ENCODE data around the gene RECQL5. TPM values are rescaled to one million over a fixed set of nuclear protein-coding genes. Genes with fewer than 3 reads are reported as not detected.

The RECQL5 gene
- polyA plus RNA-seq, 1 donor, result 51.9 TPM

DNA sequence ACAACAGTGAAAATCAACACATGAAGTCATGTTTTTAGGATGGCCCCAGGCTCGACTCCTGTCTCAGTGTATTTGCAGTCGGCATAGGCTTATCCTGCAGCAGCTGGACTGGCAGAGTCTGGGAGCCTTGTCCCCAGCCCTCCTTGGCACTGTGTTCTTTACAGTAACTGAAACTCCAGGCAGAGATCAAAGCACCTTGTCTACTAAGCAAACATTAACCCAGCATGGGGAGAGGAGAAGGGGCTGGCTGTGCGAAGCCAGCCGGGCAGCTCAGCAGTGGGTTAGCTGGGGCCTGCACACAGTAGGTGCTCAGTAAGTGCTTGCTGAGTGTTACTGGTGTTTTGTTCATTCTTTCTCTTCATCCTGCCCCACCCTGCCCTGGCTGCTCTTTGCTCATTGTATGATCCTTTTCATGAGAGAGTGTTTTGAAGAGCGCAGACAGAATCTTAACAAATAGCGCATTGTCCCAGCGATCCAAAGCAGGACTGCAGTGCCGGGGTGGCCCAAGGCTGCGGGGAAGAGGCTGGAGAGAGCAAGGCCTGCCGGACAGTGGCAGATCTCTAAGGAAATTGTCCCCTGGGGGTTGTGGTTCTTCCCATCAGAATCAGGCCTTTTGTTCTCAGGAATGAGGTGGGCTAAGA, 30.8 kb upstream of the RECQL5 start:
- H3K36me3 ChIP-seq (ENCODE audit: control insufficient read depth, insufficient read depth, low read length), result peaks cover 65% of the 10 kb centered on the region
- peak overlapping the region; percentile 99 for H3K27ac ChIP-seq (ENCODE audit: low read length)
- H3K4me3 ChIP-seq (ENCODE audit: low read length), result no peak overlapping the region
- no CpG with 5 or more reads among the region's 10 CpGs for WGBS (ENCODE audit: insufficient coverage, low lambda C conversion rate)
- H3K4me1 ChIP-seq (ENCODE audit: control insufficient read depth, insufficient read depth, low read length), result peaks cover 54% of the 10 kb centered on the region
- H3K27me3 ChIP-seq (ENCODE audit: control insufficient read depth, insufficient read depth, low read length), result no peaks in the 10 kb centered on the region
- peaks cover 7% of the 10 kb centered on the region for H3K9me3 ChIP-seq (ENCODE audit: control insufficient read depth, low read depth, low read length)
- peak in 1 of 2 donors; percentile 82 for DNase-seq

DNA sequence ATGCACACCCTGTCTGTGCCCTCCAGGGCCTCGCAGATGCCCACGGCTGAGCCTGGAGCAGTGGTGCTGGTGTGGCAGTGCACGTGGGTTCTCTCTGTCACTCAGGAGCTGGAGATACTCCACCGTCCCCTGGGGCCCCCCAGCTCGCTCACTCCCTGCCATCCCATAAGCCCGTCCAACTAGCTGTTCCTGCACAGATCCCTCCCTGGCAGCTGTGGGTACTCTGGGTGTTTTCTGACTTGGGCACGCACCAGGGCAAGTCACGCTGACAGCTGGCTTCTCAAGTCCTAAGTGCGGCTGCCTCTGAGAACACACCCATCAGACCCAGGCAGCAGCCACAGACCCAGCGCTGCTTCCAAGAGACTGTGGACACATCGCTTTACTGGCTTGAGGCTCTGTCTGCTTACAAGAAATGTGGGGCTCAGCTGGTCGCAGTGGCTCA, 28.9 kb upstream of the RECQL5 start:
- H3K27me3 ChIP-seq (ENCODE audit: control insufficient read depth, insufficient read depth, low read length), result no peaks in the 10 kb centered on the region
- WGBS (ENCODE audit: insufficient coverage, low lambda C conversion rate), result no CpG with 5 or more reads among the region's 12 CpGs
- DNase-seq, result no peak
- peaks cover 64% of the 10 kb centered on the region for H3K36me3 ChIP-seq (ENCODE audit: control insufficient read depth, insufficient read depth, low read length)
- no peak overlapping the region for H3K27ac ChIP-seq (ENCODE audit: low read length)
- H3K9me3 ChIP-seq (ENCODE audit: control insufficient read depth, low read depth, low read length), result peaks cover 7% of the 10 kb centered on the region
- no peak overlapping the region for H3K4me3 ChIP-seq (ENCODE audit: low read length)
- peaks cover 48% of the 10 kb centered on the region for H3K4me1 ChIP-seq (ENCODE audit: control insufficient read depth, insufficient read depth, low read length)

DNA sequence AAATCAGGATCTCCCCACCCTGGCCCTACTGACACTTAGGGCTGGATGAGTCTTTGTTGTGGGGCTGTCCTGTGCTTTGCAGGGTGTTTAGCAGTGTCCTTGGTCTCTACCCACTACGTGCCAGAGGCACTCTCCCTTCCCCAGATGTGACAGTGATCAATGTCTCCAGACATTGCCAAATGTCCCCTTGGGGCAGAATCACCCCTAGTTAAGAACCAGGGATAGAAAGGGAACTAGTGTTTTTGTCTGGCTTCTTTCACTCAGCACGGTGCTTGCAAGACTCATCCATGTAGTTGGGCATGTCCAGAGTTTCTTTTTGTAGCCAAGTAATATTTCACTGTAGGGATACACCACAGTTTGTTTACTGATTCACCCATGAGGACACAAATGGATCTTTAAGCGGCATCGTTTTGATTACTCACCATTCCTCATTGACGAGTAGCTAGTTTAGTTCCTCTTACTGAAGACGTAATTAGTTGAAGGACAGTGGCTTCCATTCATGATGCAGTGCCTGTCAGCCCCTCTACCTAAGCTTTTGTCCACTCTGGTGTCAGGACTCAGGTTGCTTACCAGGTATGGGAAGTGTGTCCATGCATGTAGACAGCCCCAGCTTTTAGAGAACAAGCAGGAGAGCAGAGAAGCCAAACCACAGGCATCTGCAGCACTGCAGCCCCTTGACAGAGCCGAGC, 28.3 kb upstream of the RECQL5 start:
- peaks cover 63% of the 10 kb centered on the region for H3K36me3 ChIP-seq (ENCODE audit: control insufficient read depth, insufficient read depth, low read length)
- H3K9me3 ChIP-seq (ENCODE audit: control insufficient read depth, low read depth, low read length), result peaks cover 7% of the 10 kb centered on the region
- no peak for DNase-seq
- no CpG with 5 or more reads among the region's 7 CpGs for WGBS (ENCODE audit: insufficient coverage, low lambda C conversion rate)
- H3K4me3 ChIP-seq (ENCODE audit: low read length), result no peak overlapping the region
- H3K4me1 ChIP-seq (ENCODE audit: control insufficient read depth, insufficient read depth, low read length), result peaks cover 43% of the 10 kb centered on the region
- no peak overlapping the region for H3K27ac ChIP-seq (ENCODE audit: low read length)
- H3K27me3 ChIP-seq (ENCODE audit: control insufficient read depth, insufficient read depth, low read length), result no peaks in the 10 kb centered on the region

DNA sequence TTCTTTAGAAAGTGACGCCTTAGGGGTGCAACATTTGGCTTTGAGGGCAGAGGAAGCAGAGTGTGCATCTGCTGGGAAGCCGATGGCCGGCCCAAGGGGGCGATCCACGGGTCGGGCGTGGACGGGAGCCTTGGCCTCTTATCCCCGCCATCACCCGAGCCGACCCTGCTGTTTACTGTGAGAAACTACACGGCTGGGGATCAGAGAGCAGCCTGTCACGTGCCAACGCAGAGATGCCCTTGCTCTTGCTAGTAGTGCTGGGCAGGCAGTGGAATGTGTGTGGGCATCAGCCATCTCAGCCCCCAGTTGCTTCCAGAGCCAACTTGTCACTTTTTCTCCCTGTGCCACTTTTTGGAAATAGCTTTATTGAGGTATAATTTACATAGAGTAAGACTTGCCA, 27.6 kb upstream of the RECQL5 start:
- Histone ChIP-seq H3K4me3 (ENCODE audit: low read length) (no peak overlapping the region), H3K9me3 (ENCODE audit: control insufficient read depth, low read depth, low read length) (peaks cover 7% of the 10 kb centered on the region), H3K36me3 (ENCODE audit: control insufficient read depth, insufficient read depth, low read length) (peaks cover 57% of the 10 kb centered on the region), H3K4me1 (ENCODE audit: control insufficient read depth, insufficient read depth, low read length) (peaks cover 35% of the 10 kb centered on the region), H3K27ac (ENCODE audit: low read length) (no peak overlapping the region), H3K27me3 (ENCODE audit: control insufficient read depth, insufficient read depth, low read length) (no peaks in the 10 kb centered on the region)
- peak in 1 of 2 donors; percentile 41 for DNase-seq
- no CpG with 5 or more reads among the region's 14 CpGs for whole genome bisulfite sequencing (ENCODE audit: insufficient coverage, low lambda C conversion rate)

DNA sequence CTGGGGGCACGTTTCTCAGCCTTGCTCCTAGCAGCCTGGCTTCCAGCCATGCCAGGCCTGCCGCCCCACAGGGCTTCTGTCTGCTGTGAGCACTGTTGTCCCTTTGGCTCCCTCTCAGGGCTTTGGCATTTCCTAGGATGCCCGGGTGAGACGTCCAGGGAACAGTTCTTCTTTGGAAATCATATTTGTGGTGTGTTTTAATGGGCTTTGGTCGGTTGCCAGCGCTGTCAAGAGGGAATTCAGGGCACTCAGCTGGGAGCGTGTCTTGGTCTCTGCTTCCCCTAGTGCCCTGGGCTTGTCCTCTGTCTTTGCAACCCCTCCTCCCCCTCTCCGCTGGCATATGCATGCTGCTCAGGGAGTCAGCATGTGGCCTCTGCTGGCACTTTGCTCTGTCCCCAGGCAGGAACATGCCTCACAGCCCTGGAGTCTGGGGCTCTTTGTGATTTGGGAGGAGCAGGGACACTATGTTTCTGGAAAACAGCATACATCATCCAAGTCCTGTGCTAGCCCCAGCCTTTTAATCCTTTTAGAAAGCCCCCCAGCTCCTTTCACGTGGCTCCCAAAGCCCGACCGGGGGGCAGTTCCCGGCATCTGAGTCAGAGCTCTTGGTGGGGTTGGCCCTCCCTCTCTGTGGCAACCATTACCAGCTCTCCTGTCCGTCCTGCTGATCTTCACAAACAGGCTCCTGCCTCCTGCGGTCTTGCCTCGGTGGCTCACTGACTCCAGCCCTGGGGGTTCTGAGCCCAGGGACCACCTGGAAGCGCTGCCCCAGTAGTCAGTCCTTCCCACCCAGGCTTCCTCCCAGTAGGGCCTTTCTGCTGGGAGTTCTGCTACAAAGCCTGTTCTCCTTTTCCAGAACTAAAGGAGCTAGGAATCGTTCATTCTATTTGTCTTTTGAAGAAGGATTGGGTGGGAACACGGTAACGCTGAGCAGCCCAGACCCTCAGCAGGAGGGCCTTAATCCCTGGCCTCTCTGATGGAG, 26.8 kb upstream of the RECQL5 start:
- no CpG with 5 or more reads among the region's 19 CpGs for WGBS (ENCODE audit: insufficient coverage, low lambda C conversion rate)
- Histone ChIP-seq H3K27me3 (ENCODE audit: control insufficient read depth, insufficient read depth, low read length) (no peaks in the 10 kb centered on the region), H3K27ac (ENCODE audit: low read length) (no peak overlapping the region), H3K36me3 (ENCODE audit: control insufficient read depth, insufficient read depth, low read length) (peaks cover 58% of the 10 kb centered on the region), H3K4me1 (ENCODE audit: control insufficient read depth, insufficient read depth, low read length) (peaks cover 28% of the 10 kb centered on the region), H3K4me3 (ENCODE audit: low read length) (no peak overlapping the region), H3K9me3 (ENCODE audit: control insufficient read depth, low read depth, low read length) (peaks cover 7% of the 10 kb centered on the region)
- DNase-seq, result no peak

DNA sequence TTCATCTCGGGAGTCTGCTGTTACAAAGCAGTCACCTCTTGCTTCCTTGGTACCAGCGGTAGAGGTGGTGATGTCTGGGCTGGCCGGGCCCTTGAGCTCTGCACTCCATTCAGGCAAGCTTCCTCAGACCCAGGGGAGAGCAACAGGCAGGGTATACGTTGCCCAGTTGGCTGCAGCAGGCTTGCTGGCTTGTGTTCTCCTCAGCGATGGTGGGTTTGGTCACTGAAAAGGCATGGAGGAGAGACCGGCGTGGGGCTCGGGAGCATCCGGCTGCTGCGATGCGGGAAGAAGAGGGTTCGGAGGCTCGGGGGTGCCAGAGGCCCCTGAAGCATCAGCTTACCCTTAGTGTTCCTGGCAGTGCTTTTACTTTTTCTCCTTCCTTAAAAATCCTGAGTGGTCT, 26.0 kb upstream of the RECQL5 start:
- no peak for DNase-seq
- Histone ChIP-seq H3K4me1 (ENCODE audit: control insufficient read depth, insufficient read depth, low read length) (peaks cover 20% of the 10 kb centered on the region), H3K27ac (ENCODE audit: low read length) (no peak overlapping the region), H3K9me3 (ENCODE audit: control insufficient read depth, low read depth, low read length) (peaks cover 3% of the 10 kb centered on the region), H3K36me3 (ENCODE audit: control insufficient read depth, insufficient read depth, low read length) (peaks cover 61% of the 10 kb centered on the region), H3K4me3 (ENCODE audit: low read length) (no peak overlapping the region), H3K27me3 (ENCODE audit: control insufficient read depth, insufficient read depth, low read length) (no peaks in the 10 kb centered on the region)
- no CpG with 5 or more reads among the region's 13 CpGs for WGBS (ENCODE audit: insufficient coverage, low lambda C conversion rate)

DNA sequence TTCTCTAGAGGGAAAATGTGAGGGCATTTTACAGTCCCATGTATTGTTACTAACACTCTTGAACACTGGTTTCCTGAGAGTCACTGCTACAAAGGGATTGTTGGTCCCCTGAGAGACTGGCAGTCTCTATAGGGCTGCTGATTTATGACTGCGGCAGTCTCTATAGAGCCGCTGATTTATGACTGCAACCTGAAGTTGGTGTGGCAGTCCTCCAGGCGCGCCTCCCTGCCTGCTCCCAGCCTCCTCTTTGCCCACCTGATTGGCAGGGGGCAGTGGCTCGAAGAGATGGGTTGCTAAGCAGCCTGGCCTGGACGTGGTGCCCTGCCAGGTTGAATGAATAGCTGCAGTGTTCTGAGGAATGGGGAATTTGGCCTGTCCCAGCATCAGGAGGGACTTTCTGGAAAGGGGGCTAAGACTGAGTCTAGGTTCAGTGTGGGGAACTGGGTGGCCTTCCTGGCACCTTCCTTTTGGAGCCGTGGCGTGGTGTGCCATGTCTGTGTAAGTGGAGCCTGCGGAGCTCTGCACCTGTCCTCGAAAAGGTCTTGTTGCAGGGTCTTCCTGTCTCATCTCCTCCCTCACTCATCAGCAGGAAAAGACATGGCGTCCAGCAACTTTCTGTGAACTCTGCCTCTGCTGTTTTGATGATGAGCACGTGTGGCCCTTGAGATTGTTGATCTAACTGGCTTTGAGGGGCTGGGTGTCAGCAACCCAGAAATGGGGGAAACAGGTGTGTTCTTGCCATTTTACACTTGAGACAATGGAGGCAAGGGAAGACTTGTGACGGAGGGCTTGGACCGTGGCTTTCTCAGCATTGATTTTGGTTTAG, 25.1 kb upstream of the RECQL5 start:
- H3K4me3 ChIP-seq (ENCODE audit: low read length), result no peak overlapping the region
- H3K36me3 ChIP-seq (ENCODE audit: control insufficient read depth, insufficient read depth, low read length), result peaks cover 65% of the 10 kb centered on the region
- no peak for DNase-seq
- H3K9me3 ChIP-seq (ENCODE audit: control insufficient read depth, low read depth, low read length), result peaks cover 3% of the 10 kb centered on the region
- no peaks in the 10 kb centered on the region for H3K27me3 ChIP-seq (ENCODE audit: control insufficient read depth, insufficient read depth, low read length)
- no CpG with 5 or more reads among the region's 14 CpGs for WGBS (ENCODE audit: insufficient coverage, low lambda C conversion rate)
- peaks cover 10% of the 10 kb centered on the region for H3K4me1 ChIP-seq (ENCODE audit: control insufficient read depth, insufficient read depth, low read length)
- H3K27ac ChIP-seq (ENCODE audit: low read length), result no peak overlapping the region

DNA sequence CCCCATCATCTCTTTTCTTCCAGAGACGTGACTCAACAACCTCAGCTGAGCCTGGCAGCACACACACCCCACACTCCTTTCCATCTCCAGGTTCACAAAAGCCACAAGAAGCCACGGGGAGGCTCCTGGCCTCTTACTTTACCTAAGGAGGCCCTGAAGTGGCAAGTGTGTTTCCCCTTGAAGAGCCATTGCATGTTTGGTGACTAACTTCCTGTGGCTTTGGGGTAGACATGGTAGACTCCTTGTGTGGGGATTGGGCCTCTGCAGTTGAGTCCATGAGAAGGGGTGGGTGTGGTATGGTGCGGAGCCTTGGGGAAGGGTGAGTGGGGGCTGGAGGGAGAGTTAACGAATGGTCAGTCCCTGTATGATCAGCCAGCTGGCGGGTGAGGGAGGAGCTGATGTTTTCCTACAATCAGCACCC, 24.4 kb upstream of the RECQL5 start:
- Histone ChIP-seq H3K4me1 (ENCODE audit: control insufficient read depth, insufficient read depth, low read length) (peaks cover 6% of the 10 kb centered on the region), H3K4me3 (ENCODE audit: low read length) (no peak overlapping the region), H3K27me3 (ENCODE audit: control insufficient read depth, insufficient read depth, low read length) (no peaks in the 10 kb centered on the region), H3K9me3 (ENCODE audit: control insufficient read depth, low read depth, low read length) (no peaks in the 10 kb centered on the region), H3K36me3 (ENCODE audit: control insufficient read depth, insufficient read depth, low read length) (peaks cover 65% of the 10 kb centered on the region), H3K27ac (ENCODE audit: low read length) (no peak overlapping the region)
- WGBS (ENCODE audit: insufficient coverage, low lambda C conversion rate), result no CpG with 5 or more reads among the region's 5 CpGs
- DNase-seq, result no peak

DNA sequence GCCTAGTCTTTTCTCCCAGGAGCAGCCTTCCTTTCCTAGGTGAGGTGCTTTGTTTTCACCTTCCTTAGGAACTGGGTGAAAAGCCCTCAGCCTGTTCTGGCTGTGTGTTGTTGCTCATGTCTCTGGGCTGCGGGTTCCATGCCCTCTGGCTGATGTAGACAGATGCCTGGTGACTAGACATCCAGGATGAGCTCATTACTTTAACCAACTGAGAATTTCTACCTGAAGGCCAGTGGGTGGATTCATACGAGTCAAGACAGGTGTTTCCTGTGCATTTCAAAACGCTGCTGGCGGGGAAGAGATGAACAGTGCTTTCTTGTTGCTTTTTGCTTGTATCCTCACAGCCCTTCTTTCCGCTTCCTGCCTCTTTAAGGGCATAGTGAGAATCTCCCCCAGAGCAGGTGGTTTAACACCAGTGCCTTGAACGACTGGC, 22.5 kb upstream of the RECQL5 start:
- WGBS (ENCODE audit: insufficient coverage, low lambda C conversion rate), result 83% methylated on average over 2 of the region's 6 CpGs
- peaks cover 15% of the 10 kb centered on the region for H3K4me1 ChIP-seq (ENCODE audit: control insufficient read depth, insufficient read depth, low read length)
- no peak overlapping the region for H3K4me3 ChIP-seq (ENCODE audit: low read length)
- DNase-seq, result no peak
- no peaks in the 10 kb centered on the region for H3K9me3 ChIP-seq (ENCODE audit: control insufficient read depth, low read depth, low read length)
- peaks cover 51% of the 10 kb centered on the region for H3K36me3 ChIP-seq (ENCODE audit: control insufficient read depth, insufficient read depth, low read length)
- no peaks in the 10 kb centered on the region for H3K27me3 ChIP-seq (ENCODE audit: control insufficient read depth, insufficient read depth, low read length)
- no peak overlapping the region for H3K27ac ChIP-seq (ENCODE audit: low read length)
